GM12872 (cell line): ENCODE data around the gene ACSL1.

Source experiments
- TF ChIP-seq, protein P1 (sequence below): IDR thresholded peaks from 3 replicates; pipeline ENCODE4 v1.5.1; 2011; ENCODE audit warnings: low read depth, mild to moderate bottlenecking, low read length, moderate library complexity; ENCODE audit not compliant: insufficient read depth

The ACSL1 gene

DNA sequence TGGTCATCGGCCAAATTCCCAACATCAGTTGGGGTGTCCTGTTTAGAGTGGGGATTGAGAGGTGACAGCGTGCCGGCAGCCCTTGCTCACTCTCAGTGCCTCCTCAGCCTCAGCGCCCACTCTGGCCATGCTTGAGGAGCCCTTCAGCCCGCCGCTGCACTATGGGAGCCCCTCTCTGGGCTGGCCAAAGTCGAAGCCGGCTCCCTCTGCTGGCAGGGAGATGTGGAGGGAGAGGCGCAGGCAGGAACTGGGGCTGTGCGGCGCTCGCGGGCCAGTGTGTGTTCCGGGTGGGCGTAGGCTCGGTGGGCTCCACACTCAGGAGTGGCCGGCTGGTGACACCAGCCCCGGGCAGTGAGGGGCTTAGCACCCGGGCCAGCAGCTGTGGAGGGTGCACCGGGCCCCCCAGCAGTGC is 84.8 kb downstream of the ACSL1 start:
- TF ChIP-seq, protein P1, sequence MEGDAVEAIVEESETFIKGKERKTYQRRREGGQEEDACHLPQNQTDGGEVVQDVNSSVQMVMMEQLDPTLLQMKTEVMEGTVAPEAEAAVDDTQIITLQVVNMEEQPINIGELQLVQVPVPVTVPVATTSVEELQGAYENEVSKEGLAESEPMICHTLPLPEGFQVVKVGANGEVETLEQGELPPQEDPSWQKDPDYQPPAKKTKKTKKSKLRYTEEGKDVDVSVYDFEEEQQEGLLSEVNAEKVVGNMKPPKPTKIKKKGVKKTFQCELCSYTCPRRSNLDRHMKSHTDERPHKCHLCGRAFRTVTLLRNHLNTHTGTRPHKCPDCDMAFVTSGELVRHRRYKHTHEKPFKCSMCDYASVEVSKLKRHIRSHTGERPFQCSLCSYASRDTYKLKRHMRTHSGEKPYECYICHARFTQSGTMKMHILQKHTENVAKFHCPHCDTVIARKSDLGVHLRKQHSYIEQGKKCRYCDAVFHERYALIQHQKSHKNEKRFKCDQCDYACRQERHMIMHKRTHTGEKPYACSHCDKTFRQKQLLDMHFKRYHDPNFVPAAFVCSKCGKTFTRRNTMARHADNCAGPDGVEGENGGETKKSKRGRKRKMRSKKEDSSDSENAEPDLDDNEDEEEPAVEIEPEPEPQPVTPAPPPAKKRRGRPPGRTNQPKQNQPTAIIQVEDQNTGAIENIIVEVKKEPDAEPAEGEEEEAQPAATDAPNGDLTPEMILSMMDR = no peak

DNA sequence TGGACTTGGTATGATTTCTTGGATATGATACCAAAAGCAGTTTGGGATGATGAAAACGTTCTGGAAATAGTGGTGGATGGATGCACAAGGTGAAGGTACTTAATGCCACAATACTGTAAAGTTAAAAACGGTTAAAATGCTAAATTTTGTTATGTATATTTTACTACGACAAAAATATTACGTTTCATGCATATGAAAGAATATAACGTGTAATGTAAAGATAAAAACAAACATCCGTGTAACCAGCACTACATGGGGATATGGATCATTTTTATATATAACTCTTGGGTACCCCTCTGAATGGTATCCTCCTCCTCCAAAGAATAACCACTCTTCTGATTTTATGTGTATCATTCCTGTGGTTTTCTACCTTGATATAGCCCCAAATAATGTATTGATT is 91.0 kb downstream of the ACSL1 start:
- TF ChIP-seq, protein P1 = no peak

DNA sequence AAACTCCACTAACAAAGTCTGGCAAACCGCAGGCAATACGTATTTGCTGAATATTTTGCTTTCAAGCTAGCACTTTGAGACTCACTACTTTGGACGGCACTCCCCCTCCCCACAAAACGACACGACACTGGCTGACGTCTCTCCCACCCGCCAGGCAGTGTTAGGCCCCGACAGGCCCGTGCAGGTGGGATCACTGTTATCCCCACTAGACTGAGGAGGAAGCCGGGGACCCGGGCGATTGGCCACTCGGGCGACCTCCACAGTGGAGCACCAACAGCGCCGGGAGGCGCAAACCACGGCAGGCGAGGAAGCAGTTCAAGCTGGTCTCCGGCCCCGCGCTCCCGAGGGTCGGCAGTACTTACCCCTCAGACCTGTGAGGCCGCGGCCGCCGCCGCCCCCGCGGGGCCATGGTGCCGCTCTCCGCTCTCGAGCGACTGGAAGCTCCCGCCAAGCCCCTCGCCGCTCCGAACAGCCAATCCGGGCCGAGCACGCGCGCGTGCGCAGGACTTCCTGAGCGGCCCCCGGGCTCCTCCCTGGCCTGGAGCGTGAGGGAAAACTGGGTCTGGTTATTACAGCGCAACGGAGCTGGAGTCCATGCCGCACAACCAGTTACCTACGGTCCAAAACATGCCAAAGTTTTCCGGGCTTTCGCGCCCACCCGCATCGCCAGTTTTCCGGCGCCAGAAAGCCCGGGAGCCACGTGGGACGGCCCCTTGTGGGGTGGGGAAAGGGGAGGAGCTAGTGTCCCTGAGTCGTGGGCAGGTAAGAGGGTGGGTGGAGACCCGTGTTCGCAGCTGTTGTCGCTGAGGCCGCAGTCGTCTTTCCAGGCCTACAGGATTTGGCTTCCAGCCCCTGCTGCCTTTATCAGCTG is 91.9 kb downstream of the ACSL1 start, which contains the start of gene CENPU:
Gene CENPU, minus strand, starts transcription at position 443 of the 871 bp plus-strand sequence. Its CDS starts 34 bp downstream, at position 409.
- TF ChIP-seq, protein P1 = no peak

DNA sequence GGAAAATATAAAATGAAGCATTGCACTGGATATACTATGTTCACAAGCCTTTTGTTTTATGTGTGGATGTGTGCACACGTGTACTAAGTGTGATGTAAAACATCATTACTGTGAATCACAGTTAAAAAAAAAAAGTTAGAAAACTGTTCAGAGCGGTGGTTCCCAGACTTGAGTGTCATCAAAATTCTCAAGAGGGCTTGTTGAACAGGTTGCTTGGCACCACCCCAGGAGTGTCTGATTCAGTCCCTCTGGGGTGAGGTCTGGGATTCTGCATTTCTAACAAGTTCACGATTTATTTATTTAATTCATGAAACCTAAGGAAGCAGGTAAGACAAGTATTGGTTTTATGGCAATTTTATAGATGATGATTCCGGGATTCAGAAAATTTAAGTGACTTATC is 93.6 kb downstream of the ACSL1 start:
- TF ChIP-seq, protein P1 = no peak

DNA sequence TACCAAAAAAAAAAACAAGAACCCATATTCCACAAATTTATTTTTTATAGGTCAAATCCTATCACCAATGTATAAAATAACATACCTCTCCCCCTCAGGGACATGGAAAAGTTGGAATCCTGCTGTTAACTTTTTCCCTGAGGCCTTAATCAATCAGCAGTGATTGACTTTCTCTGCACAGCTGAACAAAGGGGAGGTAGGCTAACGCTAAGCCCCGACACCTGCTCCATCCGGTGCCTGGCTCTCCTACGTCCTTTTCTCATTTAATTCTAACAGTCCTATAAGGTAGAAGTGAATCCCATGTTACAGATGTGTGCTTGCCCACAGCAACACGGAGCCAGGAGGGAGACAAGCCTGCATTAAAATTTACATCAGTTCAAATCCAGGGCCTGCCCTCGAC is 94.7 kb downstream of the ACSL1 start:
- TF ChIP-seq, protein P1 = no peak

DNA sequence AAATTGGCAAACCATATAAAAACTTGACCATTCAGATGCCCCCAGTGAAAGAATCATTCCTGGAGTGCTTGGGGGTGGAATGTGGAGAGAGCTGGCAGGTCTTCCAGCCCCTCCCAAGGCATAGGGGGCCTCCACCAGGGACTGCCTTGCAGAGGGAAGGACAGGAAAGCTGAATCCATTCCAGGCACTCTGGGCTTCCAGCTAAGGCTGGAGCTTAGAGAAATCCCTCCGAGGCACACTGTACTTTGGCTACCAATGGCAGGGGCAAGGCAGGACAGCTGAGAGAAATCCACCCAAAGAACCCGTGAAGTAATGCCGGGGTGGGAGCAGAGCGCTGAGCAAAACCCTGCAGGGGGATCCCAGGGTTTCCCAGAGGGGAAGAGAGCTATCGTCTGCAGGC is 95.8 kb downstream of the ACSL1 start:
- TF ChIP-seq, protein P1 = no peak

DNA sequence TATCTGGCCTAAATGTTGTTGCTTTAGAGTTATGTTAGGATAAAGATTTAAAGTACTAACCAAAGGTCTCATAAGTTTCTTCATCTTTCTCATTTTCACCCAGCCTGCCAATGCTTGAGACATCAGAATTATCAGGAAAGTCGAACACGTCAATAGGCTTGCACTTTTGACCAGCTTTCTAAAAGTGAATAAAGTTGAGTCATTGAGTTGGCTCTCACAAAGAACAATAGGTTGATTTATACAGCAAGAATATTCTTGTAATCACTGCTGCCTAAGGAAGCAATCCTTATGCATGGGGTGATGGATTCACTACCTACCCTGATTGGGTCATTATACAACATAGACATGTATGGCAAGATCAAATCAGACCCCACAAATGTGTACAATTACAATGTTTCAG is 96.9 kb downstream of the ACSL1 start:
- TF ChIP-seq, protein P1 = no peak
